Keratinocyte (primary cell): ENCODE measurements around the gene CISH. TPM values are rescaled to one million over a fixed set of nuclear protein-coding genes. Genes with fewer than 3 reads are reported as not detected.

Experiments used
- DNase-seq: peaks from one replicate; pipeline ENCODE4 v3.0.0-alpha.2; 2011; ENCODE audit warnings: low read depth, missing footprints, low spot score
- FAIRE-seq: peaks from 2 replicates; lab custom pipeline; 2011; peaks lifted over from hg19 to GRCh38; lab: Jason Lieb, UNC
- H2AFZ ChIP-seq: 2 replicates; pipeline ENCODE4 v1.6.0; 2012; ENCODE audit warnings: low read length, control low read depth, inconsistent platforms; ENCODE audit not compliant: control insufficient read depth
- H3K27ac ChIP-seq: 2 replicates; pipeline ENCODE4 v1.5.1; 2011; ENCODE audit warnings: low read length; ENCODE audit not compliant: control insufficient read depth, insufficient read depth
- H3K27me3 ChIP-seq: 3 replicates; pipeline ENCODE4 v1.6.0; 2011; ENCODE audit warnings: low read length; ENCODE audit not compliant: control insufficient read depth, insufficient read depth; ENCODE audit errors: extremely low read depth
- H3K36me3 ChIP-seq, 2 experiments: 2 replicates in 1 of 2; 3 replicates in 1 of 2; pipeline ENCODE4 v1.5.1; 2011; ENCODE audit warnings: low read length in 2 of 2, mild to moderate bottlenecking in 1 of 2; ENCODE audit not compliant: control insufficient read depth in 2 of 2, insufficient read depth in 2 of 2; ENCODE audit errors: extremely low read depth in 1 of 2
- H3K4me1 ChIP-seq: 3 replicates; pipeline ENCODE4 v1.5.1; 2011; ENCODE audit warnings: low read length; ENCODE audit not compliant: control insufficient read depth, insufficient read depth; ENCODE audit errors: extremely low read depth
- H3K4me2 ChIP-seq: 3 replicates; pipeline ENCODE4 v1.6.0; 2011; ENCODE audit warnings: low read depth, low read length; ENCODE audit not compliant: control insufficient read depth, insufficient read depth; ENCODE audit errors: extremely low read depth
- H3K4me3 ChIP-seq, 3 experiments: fragments of 200-600 bp in 1 of 3; sonication (generic) in 1 of 3; 2 replicates in 2 of 3; 3 replicates in 1 of 3; pipeline ENCODE4 v1.5.1; 2011 to 2016; ENCODE audit warnings: low read length in 3 of 3, mild to moderate bottlenecking in 3 of 3, control low read depth in 2 of 3, inconsistent platforms in 1 of 3, low read depth in 1 of 3, mixed read lengths in 1 of 3, mixed run types in 1 of 3, moderate library complexity in 1 of 3; ENCODE audit not compliant: control insufficient read depth in 2 of 3, insufficient read depth in 2 of 3; ENCODE audit errors: extremely low read depth in 1 of 3
- H3K79me2 ChIP-seq: 2 replicates; pipeline ENCODE4 v1.6.0; 2012; ENCODE audit warnings: low read length; ENCODE audit not compliant: control insufficient read depth, insufficient read depth
- H3K9ac ChIP-seq: 3 replicates; pipeline ENCODE4 v1.6.0; 2011; ENCODE audit warnings: low read length; ENCODE audit not compliant: control insufficient read depth, insufficient read depth; ENCODE audit errors: extremely low read depth
- H3K9me1 ChIP-seq: 3 replicates; pipeline ENCODE4 v1.6.0; 2011; ENCODE audit warnings: low read length; ENCODE audit not compliant: control insufficient read depth, insufficient read depth; ENCODE audit errors: extremely low read depth
- H3K9me3 ChIP-seq: 2 replicates; pipeline ENCODE4 v1.5.1; 2012; ENCODE audit warnings: low read depth, low read length; ENCODE audit not compliant: control insufficient read depth
- H4K20me1 ChIP-seq: 3 replicates; pipeline ENCODE4 v1.6.0; 2011; ENCODE audit warnings: low read length; ENCODE audit not compliant: control insufficient read depth, insufficient read depth; ENCODE audit errors: extremely low read depth
- CTCF ChIP-seq, 3 experiments: IDR thresholded peaks in 1 of 3; conservative IDR thresholded peaks in 1 of 3; optimal IDR thresholded peaks in 1 of 3; 2 replicates in 2 of 3; 3 replicates in 1 of 3; pipeline versions ENCODE3 to v1.5.1; 2011; ENCODE audit warnings: low read length in 3 of 3, mild to moderate bottlenecking in 3 of 3, moderate library complexity in 2 of 3, control low read depth in 1 of 3, inconsistent platforms in 1 of 3; ENCODE audit not compliant: insufficient read depth in 2 of 3; ENCODE audit errors: extremely low read depth in 1 of 3
- EZH2 ChIP-seq: IDR thresholded peaks from one replicate; pipeline ENCODE4 v1.6.1; 2012; ENCODE audit warnings: inconsistent platforms, mild to moderate bottlenecking, low read length, moderate library complexity
- dilution Hi-C: fragments of 300-500 bp; cut with MboI; formaldehyde crosslinking; loops from one replicate; pipeline ENCODE4 v1.7.0; 2020; ENCODE audit warnings: low sequenced_read_pairs; ENCODE audit not compliant: extremely low pct_ligation_motif_present
- polyA plus RNA-seq, 5 experiments: library from polyadenylated mRNA; depleted of rRNA in 3 of 5; stranded (reverse) in 3 of 5; stranded (forward) in 1 of 5; unstranded in 1 of 5; fragments of >200 nt; gene quantifications; 1 replicate in 1 of 5; 2 replicates in 3 of 5; 3 replicates in 1 of 5; pipeline versions ENCODE4 v1.2.1 to v1.2.3, GENCODE V29; 2011 to 2012; ENCODE audit warnings: missing spikeins in 2 of 5, low read depth in 1 of 5, low replicate concordance in 1 of 5

The CISH gene
- polyA plus RNA-seq, 1 donor (not counting 4 experiments of a cell fraction or from before 2014, with no cell fraction given): 1.8 TPM

- peaks cover 71% of the 10 kb centered on the region for H3K79me2 ChIP-seq
- H3K4me1 ChIP-seq: peaks cover 41% of the 10 kb centered on the region
- H3K9ac ChIP-seq: no peak overlapping the region
- TF ChIP-seq EZH2 (no peak), CTCF (optimal IDR thresholded peaks at IDR 0.05 in 1 of 3, IDR thresholded peaks at IDR 0.05 in 1 of 3, conservative IDR thresholded peaks at IDR 0.05 in 1 of 3; ENCODE audit: extremely low read depth in 1 of 3, insufficient read depth in 2 of 3, low read length in 3 of 3) (no peak)
- H3K27ac ChIP-seq: no peak overlapping the region
- no peaks in the 10 kb centered on the region for H4K20me1 ChIP-seq
- H2AFZ ChIP-seq: no peak overlapping the region
- dilution Hi-C loops: no loop called here
- H3K4me3 ChIP-seq: no peak overlapping the region
- peaks cover 10 to 16% of the 10 kb centered on the region in 2 experiments for H3K36me3 ChIP-seq
- H3K9me3 ChIP-seq: no peaks in the 10 kb centered on the region
- FAIRE-seq: no peak
- H3K9me1 ChIP-seq: peaks cover 5% of the 10 kb centered on the region
- DNase-seq: no peak
- no peaks in the 10 kb centered on the region for H3K27me3 ChIP-seq
- H3K4me2 ChIP-seq: no peak overlapping the region
Observed at GRCh38 chr3:50635066-50635465, 23.5 kb upstream of the CISH start.

GRCh38 chr3:50633230-50633790, 21.7 kb upstream of the CISH start:
- Histone ChIP-seq H4K20me1 (no peaks in the 10 kb centered on the region), H2AFZ (no peak overlapping the region), H3K4me3 (no peak overlapping the region), H3K36me3 (peaks cover 10 to 15% of the 10 kb centered on the region in 2 experiments), H3K9ac (no peak overlapping the region), H3K4me2 (no peak overlapping the region), H3K4me1 (peaks cover 46% of the 10 kb centered on the region), H3K27me3 (no peaks in the 10 kb centered on the region), H3K79me2 (peaks cover 81% of the 10 kb centered on the region), H3K9me1 (peaks cover 2% of the 10 kb centered on the region), H3K9me3 (no peaks in the 10 kb centered on the region), H3K27ac (no peak overlapping the region)
- dilution Hi-C loops: no loop called here
- FAIRE-seq (no peak), DNase-seq (no peak)
- TF ChIP-seq CTCF (optimal IDR thresholded peaks at IDR 0.05 in 1 of 3, IDR thresholded peaks at IDR 0.05 in 1 of 3, conservative IDR thresholded peaks at IDR 0.05 in 1 of 3; ENCODE audit: extremely low read depth in 1 of 3, insufficient read depth in 2 of 3, low read length in 3 of 3) (no peak), EZH2 (no peak)
